SK-N-DZ (cell line): ENCODE measurements around the gene SMARCC2.
A peak's percentile ranks its signal among the peaks of the same experiment; 100 is the strongest.
"Not testable (repeated sequence)": the region's sequence is repeated elsewhere in the genome, so short reads cannot be mapped to it uniquely, and the experiment has no call there.

Experiments used
- DNase-seq: peaks from one replicate; pipeline ENCODE4 v3.0.0-alpha.2; 2015; ENCODE audit warnings: low spot score

SMARCC2 gene

GRCh38 chr12:56121204-56121870 lies 67.9 kb downstream of the SMARCC2 start:
- no peak for DNase-seq

- DNase-seq, result no peak
Observed at GRCh38 chr12:56120158-56120846, 69.0 kb downstream of the SMARCC2 start.

GRCh38 chr12:56119361-56119796 lies 69.9 kb downstream of the SMARCC2 start:
- DNase-seq, result peak; percentile 86

DNA sequence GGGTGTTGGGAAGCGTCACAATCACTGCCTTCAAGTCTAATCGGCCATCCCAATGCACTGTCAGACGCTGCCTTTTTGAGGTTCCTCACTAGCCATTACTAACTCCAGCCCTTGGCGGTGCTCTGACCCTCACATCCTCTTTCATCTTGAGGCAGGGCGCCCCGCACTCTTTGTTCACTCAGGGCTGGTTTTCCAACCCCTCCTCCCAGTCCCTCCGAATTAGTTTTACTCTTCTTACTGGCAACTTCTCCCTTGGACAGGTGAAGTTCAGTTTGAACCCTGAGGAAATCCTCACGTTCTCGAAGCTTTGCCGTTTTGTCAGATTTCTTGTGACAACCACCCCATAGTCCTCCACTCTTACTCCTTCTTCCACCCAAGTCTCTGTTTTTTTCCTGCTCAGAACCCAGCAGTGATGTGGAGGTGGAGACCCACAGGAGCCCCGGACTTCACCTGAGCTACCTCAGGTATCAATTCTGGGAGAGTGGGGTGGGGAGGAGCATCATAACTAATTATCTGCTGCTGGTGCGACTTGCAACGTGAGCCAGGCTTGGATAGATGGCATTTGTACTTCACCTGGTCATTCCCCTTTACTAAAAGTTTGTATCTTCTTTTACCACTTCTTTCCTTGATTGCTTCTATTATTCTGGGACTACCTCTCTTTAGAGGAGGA lies 70.5 kb downstream of the SMARCC2 start:
- DNase-seq, result no peak

DNA sequence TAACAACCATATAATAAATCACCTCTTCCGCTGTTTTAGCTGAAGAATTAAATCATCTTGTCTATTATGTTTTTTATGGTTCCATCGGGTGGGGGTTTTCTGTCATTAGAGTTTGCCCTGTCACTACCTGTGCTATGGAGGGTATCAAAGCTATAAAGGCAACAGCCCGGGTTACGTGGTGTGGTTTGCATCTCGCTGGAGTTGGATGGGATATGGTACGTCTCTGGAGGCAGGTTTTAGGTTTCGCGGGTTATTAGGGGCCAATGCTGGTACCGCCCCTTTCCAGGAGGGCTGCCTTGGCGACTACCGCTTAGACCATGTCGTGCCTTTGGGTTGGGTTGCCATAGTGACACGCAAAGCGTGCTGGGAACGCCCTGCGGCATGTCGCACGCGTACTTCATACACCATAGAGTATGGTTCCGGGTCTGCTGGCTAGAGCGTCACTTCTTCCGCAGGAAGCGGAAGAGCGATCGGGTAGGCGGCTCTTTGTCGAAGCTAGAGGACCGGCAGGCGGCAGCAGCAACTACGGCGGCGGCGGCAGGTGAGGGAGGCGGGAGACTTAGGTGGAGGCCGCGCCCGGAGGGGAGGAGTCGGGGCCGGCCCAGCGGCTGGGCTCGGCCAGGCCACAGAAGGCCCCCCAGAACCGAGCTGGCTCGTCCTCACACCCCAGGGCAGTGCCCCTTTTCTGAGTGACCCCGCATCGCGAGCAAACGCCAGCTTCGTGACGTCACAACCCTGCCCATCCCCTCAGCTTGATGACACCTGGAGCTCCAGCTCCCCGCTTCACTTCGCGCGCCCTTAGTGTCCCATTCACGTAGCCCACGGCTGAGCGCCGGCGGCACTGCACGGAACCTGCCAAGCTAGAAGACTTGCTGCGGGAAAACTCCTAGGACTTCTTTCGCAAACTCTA lies 71.2 kb downstream of the SMARCC2 start, which contains the start of gene ZC3H10:
Gene ZC3H10 (plus strand): TSS at position 489 of the 910 bp plus-strand sequence. CDS start 2,297 bp downstream, outside the sequence.
- DNase-seq, result peak; percentile 99

GRCh38 chr12:56117082-56117706 lies 72.1 kb downstream of the SMARCC2 start:
- DNase-seq, result not testable (repeated sequence)

DNA sequence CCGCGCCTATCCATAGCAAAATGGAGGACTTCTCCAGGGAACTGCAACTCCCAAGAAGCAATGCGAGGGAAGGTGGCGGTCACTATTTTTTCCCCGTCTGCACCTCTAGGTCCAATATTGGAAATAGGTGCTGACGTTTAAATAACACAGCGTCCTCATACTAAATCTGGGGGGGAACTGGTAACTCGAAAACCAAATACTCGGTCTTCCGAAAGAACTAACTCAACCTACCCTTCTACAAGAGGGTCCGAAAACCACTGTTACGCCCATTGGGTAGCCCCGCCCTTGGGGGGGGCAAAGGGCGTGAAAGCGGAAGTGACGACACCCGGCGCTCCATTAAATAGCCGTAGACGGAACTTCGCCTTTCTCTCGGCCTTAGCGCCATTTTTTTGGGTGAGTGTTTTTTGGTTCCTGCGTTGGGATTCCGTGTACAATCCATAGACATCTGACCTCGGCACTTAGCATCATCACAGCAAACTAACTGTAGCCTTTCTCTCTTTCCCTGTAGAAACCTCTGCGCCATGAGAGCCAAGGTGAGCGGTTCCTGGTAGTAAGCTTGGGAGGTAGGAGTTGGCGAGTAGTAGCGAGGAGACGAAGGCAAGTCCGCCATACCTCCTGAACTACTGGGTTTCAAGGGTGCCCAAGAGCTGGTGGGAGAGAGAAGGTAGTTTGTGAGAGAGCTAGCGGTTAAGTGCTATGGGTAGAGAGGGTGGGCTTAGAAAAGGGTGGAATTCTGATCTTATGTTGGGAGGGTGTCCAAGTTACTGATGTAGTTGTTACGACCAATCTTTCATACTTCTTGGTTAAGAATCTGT lies 72.8 kb downstream of the SMARCC2 start, which contains the start of gene RPL41:
Gene RPL41 (plus strand): TSS at position 367 of the 815 bp plus-strand sequence.
- DNase-seq, result peak; percentile 96

DNA sequence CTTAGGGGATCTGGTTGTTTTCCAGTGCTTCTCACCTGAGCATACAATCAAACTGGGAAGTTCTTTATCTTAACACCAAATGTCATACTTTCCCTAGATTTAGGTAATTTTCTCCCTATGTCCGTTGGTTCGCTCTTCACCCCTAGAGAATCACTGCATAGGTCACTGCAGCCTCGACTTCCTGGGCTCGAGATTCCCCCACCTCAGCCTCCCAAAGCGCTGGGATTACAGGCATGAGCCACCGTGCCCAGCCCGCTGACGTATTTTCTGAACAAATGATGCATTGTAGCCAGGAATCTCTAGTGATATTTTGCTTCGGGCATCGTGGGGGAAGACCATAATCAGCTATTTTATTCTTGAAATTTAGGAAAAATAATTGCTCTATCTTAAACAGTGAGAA lies 74.0 kb downstream of the SMARCC2 start:
- DNase-seq, result no peak

DNA sequence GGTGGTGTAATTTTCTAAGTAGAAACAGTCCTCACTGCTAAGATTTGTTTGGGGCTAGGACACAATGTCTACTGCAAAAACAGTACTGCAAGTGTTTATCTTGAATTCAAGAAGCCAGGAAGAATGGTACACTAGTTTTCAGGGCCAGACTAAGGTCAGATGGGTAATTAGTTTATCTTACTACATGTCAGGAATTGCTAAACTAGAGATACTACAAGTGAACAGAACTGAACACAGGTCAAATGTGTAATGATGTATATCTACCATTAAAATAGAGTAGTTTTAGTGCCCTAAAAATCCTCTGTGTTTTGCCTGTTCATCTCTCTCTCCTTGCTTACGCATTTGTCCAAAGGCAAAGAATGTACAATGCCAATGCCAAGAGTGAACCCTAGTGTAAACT lies 75.2 kb downstream of the SMARCC2 start:
- DNase-seq, result no peak
